GM18498 (cell line): ENCODE data around the gene CASTOR2.
"Not testable (repeated sequence)": the region's sequence is repeated elsewhere in the genome, so short reads cannot be mapped to it uniquely, and the experiment has no call there.

Source experiments
- ATAC-seq: cut with Tn5 transposase; IDR thresholded peaks from one replicate; pipeline ENCODE4 v1.9.1; 2021; ENCODE audit warnings: mild to moderate bottlenecking, moderate library complexity; ENCODE audit not compliant: unreplicated experiment

CASTOR2 gene

GRCh38 chr7:74994869-74995543, 30.5 kb downstream of the CASTOR2 start:
- ATAC-seq: not testable (repeated sequence)

- ATAC-seq: not testable (repeated sequence)
Observed at GRCh38 chr7:74996361-74996760, 31.9 kb downstream of the CASTOR2 start.

DNA sequence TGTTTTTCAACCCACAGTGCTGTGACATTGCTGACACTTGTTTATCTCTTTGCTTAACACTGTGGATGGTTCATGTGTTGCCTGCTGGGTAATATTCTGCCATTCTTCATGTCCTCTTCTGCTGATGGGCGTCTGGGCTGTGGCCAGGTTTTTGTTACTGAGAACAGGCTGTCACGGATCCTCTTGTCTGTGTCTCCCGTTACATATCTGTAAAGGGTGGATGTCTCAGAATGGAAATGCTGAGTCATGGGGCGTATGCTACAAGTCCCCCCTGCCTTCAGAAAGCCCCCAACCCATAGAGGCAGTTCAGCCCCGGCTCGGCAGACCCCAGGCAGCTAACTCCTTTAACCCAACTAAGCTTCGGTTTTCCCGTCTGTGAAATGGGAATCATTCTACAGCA, 33.3 kb downstream of the CASTOR2 start:
- not testable (repeated sequence) for ATAC-seq

DNA sequence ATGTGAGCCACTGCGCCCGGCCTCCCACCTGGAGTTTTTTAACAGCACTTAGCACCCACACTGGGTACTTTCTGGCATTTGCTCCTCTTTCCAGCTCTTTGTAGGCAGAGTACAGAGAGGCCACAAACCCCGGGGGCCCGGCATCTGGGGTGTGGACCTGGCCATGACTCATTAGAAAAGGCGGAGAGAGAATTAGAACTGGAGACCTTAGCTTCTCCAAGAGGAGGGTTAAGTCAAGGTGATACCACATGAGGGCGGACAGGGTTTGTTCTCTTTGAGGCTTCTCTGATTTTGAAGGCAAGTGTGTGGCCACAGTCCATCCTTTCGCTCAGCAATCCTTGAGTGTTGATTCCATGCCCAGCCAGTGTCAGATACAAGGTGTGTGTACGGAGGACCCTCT, 36.9 kb downstream of the CASTOR2 start:
- ATAC-seq: not testable (repeated sequence)

DNA sequence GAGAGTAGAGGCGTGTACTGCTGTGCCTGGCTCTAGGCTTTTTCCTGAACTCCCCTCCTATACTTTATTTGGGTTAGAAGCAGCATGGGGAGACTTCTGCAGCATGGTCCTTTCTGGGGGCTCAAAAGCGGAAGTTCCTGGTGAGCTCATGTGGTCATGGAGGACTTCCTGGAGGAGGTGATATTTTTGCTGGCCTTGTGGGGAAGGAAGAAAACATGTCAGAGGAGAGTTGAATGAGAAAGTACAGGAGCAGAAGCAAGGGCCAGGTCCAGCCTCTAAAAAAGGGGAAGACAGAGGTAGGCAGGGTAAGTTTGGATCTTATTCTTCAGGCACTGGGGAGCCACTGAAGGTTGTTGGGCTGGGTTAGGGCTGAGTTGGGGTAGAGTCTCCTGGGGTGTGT, 45.5 kb downstream of the CASTOR2 start:
- no peak for ATAC-seq

- ATAC-seq: no peak
Observed at GRCh38 chr7:75017832-75018231, 53.3 kb downstream of the CASTOR2 start.

DNA sequence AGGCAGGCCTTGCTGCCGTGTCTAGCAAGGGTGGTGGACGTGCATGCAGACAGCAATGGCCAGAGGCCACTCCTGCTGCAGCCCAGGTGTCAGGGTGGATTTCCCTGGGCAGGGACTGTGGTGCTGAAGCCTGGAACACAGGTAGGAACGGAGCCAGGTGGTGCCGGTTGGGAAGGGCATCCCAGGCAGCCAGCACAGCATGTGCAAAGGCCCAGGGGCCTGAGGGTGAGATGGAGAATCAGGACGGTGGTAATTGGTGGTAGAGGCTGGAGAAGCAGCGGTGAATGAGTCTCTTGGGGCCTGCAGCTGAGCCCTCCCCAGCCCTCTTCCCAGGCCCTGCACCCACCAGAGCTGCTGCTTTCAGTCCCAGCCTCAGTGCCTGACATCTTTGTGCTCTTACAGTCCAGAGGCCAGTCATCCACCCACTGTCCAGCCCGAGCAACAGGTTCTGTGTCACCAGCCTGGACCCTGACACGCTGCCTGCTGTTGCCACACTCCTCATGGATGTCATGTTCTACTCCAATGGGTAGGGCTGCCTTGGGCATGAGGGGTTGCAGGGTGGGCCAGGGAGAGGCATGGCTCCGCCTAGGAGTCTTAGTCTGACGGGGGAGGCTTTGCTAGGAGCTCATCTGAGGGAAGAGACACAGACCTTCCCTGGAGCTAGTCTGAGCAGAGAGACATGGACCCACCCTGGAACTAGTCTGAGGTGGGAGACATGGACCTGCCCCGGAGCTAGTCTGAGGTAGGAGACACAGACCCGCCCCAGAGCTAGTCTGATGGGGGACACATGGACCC, 54.3 kb downstream of the CASTOR2 start:
- ATAC-seq: no peak

DNA sequence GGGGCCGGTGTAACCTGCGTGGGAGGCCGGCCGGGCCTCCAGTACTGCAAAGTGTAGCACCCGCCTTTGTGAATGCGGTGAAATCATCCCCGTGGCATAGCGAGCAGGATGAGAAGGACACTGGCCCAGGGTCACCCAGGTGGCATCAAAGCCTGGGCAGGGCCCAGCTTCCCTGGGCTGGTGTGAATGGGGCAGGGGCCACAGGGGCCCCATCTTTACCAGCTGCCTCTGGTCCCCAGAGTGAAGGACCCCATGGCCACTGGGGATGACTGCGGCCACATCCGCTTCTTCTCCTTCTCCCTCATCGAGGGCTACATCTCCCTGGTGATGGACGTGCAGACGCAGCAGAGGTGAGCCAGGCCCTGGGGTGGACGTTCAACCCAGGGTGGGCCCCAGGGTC, 55.3 kb downstream of the CASTOR2 start:
- ATAC-seq: no peak

GRCh38 chr7:75024922-75025321, 60.4 kb downstream of the CASTOR2 start:
- ATAC-seq: no peak

GRCh38 chr7:75028299-75028698, 63.8 kb downstream of the CASTOR2 start:
- no peak for ATAC-seq

DNA sequence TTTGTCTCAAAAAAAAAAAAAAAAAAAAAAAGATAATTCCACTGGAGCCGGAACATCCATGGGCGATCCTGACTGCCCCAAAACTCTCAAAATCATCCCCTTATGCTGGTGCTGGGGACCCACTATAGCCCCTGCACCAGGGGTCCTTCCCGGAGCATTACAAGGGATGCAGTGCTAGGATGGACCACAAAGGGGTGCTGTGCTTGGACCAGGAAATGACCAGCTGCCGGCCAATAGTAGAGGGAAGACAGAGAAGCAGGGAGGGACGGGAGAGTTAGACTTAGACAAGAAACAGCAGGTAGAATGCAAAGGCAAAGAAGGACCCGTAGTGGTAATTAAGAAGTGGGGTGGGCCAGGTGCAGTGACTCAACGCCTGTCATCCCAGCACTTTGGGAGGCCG, 68.6 kb downstream of the CASTOR2 start:
- no peak for ATAC-seq

DNA sequence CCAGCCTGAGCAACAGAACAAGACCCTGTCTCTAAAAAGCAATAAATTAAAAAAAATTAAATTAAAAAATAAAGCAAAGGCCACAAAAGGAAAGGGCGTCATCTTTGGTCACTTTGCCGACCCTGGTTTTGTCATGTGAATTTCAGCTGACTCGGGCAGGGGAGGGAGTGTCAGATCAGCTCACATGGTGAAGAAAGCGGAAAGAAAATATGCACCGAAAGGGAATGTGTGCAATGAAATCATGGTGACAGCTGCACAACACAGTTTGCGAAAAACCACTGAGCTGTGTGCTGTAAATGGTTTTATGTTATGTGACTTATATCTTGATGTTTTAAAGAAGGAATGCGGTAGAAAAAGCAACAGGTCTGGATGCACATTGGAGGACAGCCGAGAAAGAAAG, 69.3 kb downstream of the CASTOR2 start:
- ATAC-seq: no peak

- no peak for ATAC-seq
Observed at GRCh38 chr7:75038508-75038907, 74.0 kb downstream of the CASTOR2 start.

DNA sequence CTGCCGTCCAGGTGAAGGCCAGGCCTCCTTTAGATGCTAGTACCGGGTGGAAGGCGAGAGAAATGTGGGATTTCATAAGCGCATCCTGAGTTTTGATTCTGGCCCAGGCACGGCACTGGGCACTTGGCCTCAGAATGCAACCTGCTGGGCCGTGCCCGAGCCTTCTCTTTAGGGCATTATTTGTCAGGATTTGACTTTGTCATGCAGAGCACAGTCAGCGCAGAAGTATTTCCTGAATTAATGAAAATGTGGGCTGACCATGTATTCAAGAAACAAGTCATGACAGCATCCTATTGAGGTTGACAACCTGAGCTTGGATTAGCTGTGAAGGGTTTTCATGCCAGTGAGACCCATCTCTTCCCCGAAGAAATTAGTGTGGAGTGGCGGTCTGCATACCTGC, 74.7 kb downstream of the CASTOR2 start:
- no peak for ATAC-seq

- ATAC-seq: no peak
Observed at GRCh38 chr7:75039709-75040108, 75.2 kb downstream of the CASTOR2 start.

DNA sequence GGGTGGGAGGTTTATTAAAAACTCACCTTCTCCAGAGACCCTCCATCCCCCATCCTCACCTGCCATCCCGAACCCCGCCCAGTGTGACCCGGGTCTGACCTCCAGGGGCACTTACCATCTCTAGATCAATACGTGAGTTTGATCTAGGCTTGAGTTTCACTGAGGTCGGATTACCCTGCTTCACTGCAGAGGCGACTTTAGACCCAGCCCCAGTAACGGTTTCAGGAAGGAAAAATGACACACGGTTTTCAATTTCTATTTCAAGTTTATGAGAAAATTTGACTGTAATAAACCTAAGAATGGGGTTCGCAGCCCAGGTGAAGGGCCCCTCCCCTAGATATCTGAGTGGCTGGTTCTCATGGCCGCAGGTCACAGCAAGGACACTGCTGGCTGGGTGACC, 76.0 kb downstream of the CASTOR2 start:
- ATAC-seq: no peak

- no peak for ATAC-seq
Observed at GRCh38 chr7:75042286-75042685, 77.8 kb downstream of the CASTOR2 start.

GRCh38 chr7:75042831-75043703, 78.6 kb downstream of the CASTOR2 start:
- no peak for ATAC-seq

DNA sequence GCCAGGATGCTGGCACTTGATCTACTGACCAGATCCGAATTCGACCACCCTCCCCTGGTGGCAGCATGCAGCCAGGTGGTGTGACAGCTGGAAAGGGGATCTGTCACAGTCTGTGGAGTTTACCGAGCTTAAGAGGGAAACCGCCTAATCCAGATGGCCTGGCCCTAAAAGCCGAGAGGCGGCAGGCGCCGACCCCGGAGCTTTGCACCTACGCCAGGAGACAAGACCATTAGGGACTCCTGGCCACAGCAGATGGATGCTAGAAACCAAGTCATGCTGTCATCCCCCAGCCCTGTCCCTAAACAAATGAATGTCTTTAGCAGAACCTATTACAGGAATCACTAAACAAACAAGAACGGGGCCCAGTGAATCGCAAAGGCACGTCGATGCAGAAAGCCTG, 81.4 kb downstream of the CASTOR2 start:
- ATAC-seq: no peak

DNA sequence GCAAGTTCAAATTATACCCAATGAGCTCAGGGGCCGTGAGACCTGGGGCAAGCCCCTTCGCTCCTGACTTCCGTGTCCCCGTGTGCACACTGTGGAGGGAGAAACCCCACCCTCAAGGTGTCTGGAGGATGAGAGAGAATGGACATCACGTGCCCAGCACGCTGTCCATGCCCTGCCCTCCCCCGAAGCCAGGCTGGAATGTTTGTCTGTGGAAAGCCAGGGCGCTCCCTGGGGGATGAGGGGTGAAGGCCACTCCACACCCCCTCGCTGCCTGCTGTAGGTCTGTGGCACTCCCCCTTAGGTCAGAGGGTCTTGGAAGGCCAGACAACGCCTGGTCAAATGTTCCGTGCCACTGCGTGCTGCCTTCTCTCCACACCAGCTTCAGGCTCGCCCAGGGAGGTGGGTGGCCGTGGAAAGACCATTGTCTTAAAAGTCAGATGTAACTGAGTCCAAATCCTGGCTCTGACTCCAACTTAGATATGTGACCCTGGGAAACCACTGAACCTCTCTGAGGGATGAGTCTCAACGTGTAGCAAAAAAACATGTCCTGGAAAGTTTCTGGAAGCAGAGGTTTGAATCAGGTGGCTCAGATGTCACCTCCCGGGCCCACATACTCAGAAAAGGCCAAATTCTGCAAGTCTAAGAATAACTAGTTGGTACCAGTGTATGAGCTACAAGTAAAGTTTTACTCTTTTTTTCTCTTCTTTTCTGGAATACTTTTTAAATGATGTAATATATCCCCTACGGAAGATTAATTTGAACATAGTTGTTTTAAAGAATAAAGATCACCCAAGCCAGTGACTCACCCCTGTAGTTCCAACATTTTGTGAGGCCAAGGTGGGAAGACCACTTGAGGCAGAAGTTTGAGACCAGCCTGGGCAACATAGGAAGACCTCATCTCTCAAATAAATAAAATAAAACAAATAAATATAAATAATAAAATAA, 84.2 kb downstream of the CASTOR2 start:
- no peak for ATAC-seq
